ENCODE results near the gene ANKRD11.

DNA sequence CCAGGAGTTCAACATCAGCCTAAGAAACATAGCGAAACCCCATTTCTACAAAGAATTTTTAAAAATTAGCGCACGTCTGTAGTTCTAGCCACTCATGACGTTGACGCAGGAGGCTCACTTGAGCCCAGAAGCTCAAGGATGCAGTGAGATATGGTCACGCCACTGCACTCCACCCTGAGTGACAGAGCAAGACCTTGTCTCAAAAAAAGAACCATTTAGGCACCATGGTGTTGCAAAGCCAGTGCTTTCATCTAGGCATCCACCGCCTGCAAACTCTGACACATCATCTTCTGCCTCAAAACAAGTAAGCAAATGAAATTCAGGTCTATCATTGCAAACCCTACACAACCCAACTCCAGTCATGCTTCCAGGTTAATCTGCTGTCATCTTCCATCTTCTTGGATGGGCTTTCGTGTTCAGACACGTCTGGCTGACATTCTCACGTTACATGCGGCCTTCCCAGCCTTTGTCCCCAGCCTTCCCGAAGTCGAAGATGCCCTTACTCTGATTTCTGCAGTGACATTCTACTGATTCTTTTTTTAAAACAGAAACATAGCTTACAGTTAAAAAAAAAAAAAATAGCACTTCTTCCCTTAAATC is 8.9 kb downstream of the ANKRD11 start:
- TF ChIP-seq EZH2 (optimal IDR thresholded peaks at IDR 0.05; ENCODE audit: low read depth, low read length) (no peak), EZH2phosphoT487 (IDR thresholded peaks at IDR 0.05; ENCODE audit: low read length) (no peak)

Data from MM.1S (cell line).